Pancreas (tissue), 10 donors: ENCODE results near the gene GRWD1. TPM values are rescaled to one million over a fixed set of nuclear protein-coding genes. Genes with fewer than 3 reads are reported as not detected.

Experiments used
- ATAC-seq, 4 donors: fragments of 200-7000 bp; cut with Tn5 transposase; one replicate each; pipeline versions ENCODE4 v1.8.0 to v1.9.1; 2020; ENCODE audit warnings: mild to moderate bottlenecking in 4 of 4, moderate library complexity in 4 of 4
- DNase-seq, 6 donors: peaks; one replicate each; pipeline ENCODE4 v3.0.0-alpha.2; 2020
- FAIRE-seq: peaks from 2 replicates; lab custom pipeline; 2012; peaks lifted over from hg19 to GRCh38; lab: Jason Lieb, UNC
- H3K27ac ChIP-seq, 4 donors: fragments of 200-600 bp; sonication (generic); 1 replicate in 3 of 4; 2 replicates in 1 of 4; pipeline versions ENCODE4 v1.5.0 to v1.8.0; 2020
- H3K27me3 ChIP-seq, 4 donors: fragments of 200-600 bp; one replicate each; pipeline ENCODE4 v1.8.0; 2021
- H3K36me3 ChIP-seq, 3 donors: fragments of 200-600 bp; sonication (generic) in 1 of 3; one replicate each; pipeline versions ENCODE4 v1.5.0 to v1.8.0; 2020 to 2021
- H3K4me1 ChIP-seq, 3 donors: fragments of 200-600 bp; one replicate each; pipeline ENCODE4 v1.8.0; 2021
- H3K4me3 ChIP-seq, 4 donors: fragments of 200-600 bp; sonication (generic) in 2 of 4; one replicate each; pipeline versions ENCODE4 v1.5.0 to v1.8.0; 2020 to 2021
- H3K9me3 ChIP-seq, 4 donors: fragments of 200-600 bp; one replicate each; pipeline ENCODE4 v1.8.0; 2021
- CTCF ChIP-seq, 4 donors: fragments of 200-600 bp; sonication (generic) in 3 of 4; IDR thresholded peaks; one replicate each; pipeline versions ENCODE4 v1.5.0 to v1.8.0; 2021; ENCODE audit warnings: antibody characterized with exemption in 4 of 4
- WGBS, 2 donors: extraction: QIAGEN DNeasy Blood & Tissue Kit; methylation state at CpG; one replicate each; pipeline ENCODE4 v1.1.7; 2013; 5-methylcytosine and 5-hydroxymethylcytosine counted together
- intact Hi-C, 3 donors: fragments of 100-400 bp; cut with DNase I; formaldehyde crosslinking; loops; one replicate each; pipeline versions ENCODE4 v1.11.1 to v1.14.2; 2022
- polyA plus RNA-seq, 2 donors: library from polyadenylated mRNA; stranded (reverse); fragments of 200-250 nt; gene quantifications; one replicate each; pipeline ENCODE4 v1.2.3, GENCODE V29; 2013
- total RNA-seq, 6 donors: library from RNA; stranded (reverse); fragmentation: NEBNext Ultra II Directional in 4 of 6; extraction: Animal tissue kit (Norgen Biotek cat#: 25700) in 4 of 6; gene quantifications; one replicate each; pipeline versions ENCODE4 v1.2.1 to v1.2.4, GENCODE V29; 2021 to 2023
- donor health status: healthy with polysubstance abuse.
- donor health status: DM: no; HTN: no; CAD: no; lungs with moderate emphysema.
- donor health status: DM: no; HTN: no; CAD: no.
- donor health status: control.
- donor health status: control.
- donor health status: Bipolar disorder and iron deficiency.
- donor health status: DM: yes; HTN: yes; CAD: no.
- donor health status: DM: no; HTN: no; CAD: no.
- donor health status: DM: no; HTN: no; CAD: no.
- donor health status: DM: yes; HTN: yes; CAD: no.

The GRWD1 gene
- total and polyA plus RNA-seq, 8 donors: 8.6 to 23.1 (median 16.2) TPM

GRCh38 chr19:48478339-48479256 is 32.8 kb downstream of the GRWD1 start:
- intact Hi-C loops: no loop called here
- peak in 1 of 6 donors; percentile 74 for DNase-seq
- no peak for ATAC-seq
- Histone ChIP-seq H3K36me3 (peaks cover 3 to 33% (median 17%) of the 10 kb centered on the region in 3 donors), H3K27me3 (no peaks in the 10 kb centered on the region), H3K4me1 (peaks cover 0 to 6% (median 3%) of the 10 kb centered on the region in 3 donors), H3K27ac (no peak overlapping the region), H3K9me3 (no peaks in the 10 kb centered on the region), H3K4me3 (no peak overlapping the region)
- no peak for FAIRE-seq
- TF ChIP-seq CTCF (IDR thresholded peaks at IDR 0.05): no peak
- WGBS, 2 donors: 86 to 88% methylated on average over 22 to 29 of the region's 29 CpGs

- Histone ChIP-seq H3K9me3 (no peaks in the 10 kb centered on the region), H3K4me1 (peaks cover 0 to 6% (median 3%) of the 10 kb centered on the region in 3 donors), H3K27me3 (no peaks in the 10 kb centered on the region), H3K4me3 (no peak overlapping the region), H3K36me3 (peaks cover 3 to 23% (median 10%) of the 10 kb centered on the region in 3 donors), H3K27ac (peak overlapping the region in 1 of 4 donors; percentile 37)
- TF ChIP-seq CTCF (IDR thresholded peaks at IDR 0.05): no peak
- DNase-seq: no peak
- ATAC-seq: peak in 2 of 4 donors; percentile 6 to 8
- 72 to 77% methylated on average over 7 of the region's 7 CpGs for WGBS, 2 donors
- FAIRE-seq: no peak
- intact Hi-C loops: no loop called here
Observed at GRCh38 chr19:48479686-48480085, 33.9 kb downstream of the GRWD1 start.

- Histone ChIP-seq H3K4me3 (peak overlapping the region; percentile 31 to 60 (median 42)), H3K27ac (peak overlapping the region; percentile 15 to 65 (median 44)), H3K4me1 (peaks cover 0 to 6% (median 3%) of the 10 kb centered on the region in 3 donors), H3K9me3 (no peaks in the 10 kb centered on the region), H3K36me3 (peaks cover 3 to 19% (median 5%) of the 10 kb centered on the region in 3 donors), H3K27me3 (no peaks in the 10 kb centered on the region)
- FAIRE-seq (no peak), DNase-seq (peak in 4 of 6 donors; percentile 66 to 87 (median 76)), ATAC-seq (peak; percentile 73 to 87 (median 79))
- no peak for TF ChIP-seq CTCF (IDR thresholded peaks at IDR 0.05)
- WGBS, 2 donors: 26 to 32% methylated on average over 32 of the region's 32 CpGs
- intact Hi-C loops: no loop called here
Observed at GRCh38 chr19:48480183-48480557, 34.4 kb downstream of the GRWD1 start.

GRCh38 chr19:48480558-48481500 is 35.0 kb downstream of the GRWD1 start:
- Histone ChIP-seq H3K36me3 (peaks cover 0 to 12% (median 3%) of the 10 kb centered on the region in 3 donors), H3K27me3 (no peaks in the 10 kb centered on the region), H3K4me1 (peaks cover 0 to 6% (median 3%) of the 10 kb centered on the region in 3 donors), H3K9me3 (no peaks in the 10 kb centered on the region), H3K4me3 (peak overlapping the region; percentile 31 to 60 (median 42)), H3K27ac (peak overlapping the region; percentile 15 to 65 (median 44))
- peak; percentile 50 to 82 (median 71) for ATAC-seq
- no peak for FAIRE-seq
- WGBS, 2 donors: 25 to 30% methylated on average over 51 to 52 of the region's 52 CpGs
- DNase-seq: peak in 2 of 6 donors; percentile 81
- intact Hi-C loops: no loop called here
- no peak for TF ChIP-seq CTCF (IDR thresholded peaks at IDR 0.05)
